ENCODE measurements around the gene CFAP61.

CFAP61 gene

DNA sequence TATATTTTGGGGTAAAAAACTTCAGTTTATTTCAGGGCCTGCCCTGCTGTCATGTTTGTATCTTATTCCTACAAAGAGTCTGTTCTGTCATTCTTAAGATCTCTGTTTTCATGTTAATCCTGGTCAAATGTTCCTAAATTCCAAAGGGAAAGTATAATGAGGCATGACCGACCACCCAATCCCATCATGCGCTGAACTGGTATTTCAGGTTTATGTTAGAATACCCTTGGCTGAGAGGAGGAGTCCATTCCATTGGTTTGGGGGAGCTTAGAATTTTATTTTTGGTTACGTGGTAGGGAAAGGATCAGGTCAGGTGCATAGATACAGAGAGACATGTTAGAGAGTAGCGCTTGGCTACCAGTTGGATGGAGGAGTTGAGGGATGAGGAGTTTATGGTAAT, 25.7 kb downstream of the CFAP61 start:
- no peaks in the 10 kb centered on the region for H3K9me3 ChIP-seq (ENCODE audit: severe bottlenecking)
- no peaks in the 10 kb centered on the region for H3K27me3 ChIP-seq (ENCODE audit: insufficient read depth, low read depth, severe bottlenecking)
- TF ChIP-seq, protein P1, sequence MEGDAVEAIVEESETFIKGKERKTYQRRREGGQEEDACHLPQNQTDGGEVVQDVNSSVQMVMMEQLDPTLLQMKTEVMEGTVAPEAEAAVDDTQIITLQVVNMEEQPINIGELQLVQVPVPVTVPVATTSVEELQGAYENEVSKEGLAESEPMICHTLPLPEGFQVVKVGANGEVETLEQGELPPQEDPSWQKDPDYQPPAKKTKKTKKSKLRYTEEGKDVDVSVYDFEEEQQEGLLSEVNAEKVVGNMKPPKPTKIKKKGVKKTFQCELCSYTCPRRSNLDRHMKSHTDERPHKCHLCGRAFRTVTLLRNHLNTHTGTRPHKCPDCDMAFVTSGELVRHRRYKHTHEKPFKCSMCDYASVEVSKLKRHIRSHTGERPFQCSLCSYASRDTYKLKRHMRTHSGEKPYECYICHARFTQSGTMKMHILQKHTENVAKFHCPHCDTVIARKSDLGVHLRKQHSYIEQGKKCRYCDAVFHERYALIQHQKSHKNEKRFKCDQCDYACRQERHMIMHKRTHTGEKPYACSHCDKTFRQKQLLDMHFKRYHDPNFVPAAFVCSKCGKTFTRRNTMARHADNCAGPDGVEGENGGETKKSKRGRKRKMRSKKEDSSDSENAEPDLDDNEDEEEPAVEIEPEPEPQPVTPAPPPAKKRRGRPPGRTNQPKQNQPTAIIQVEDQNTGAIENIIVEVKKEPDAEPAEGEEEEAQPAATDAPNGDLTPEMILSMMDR (IDR thresholded peaks at IDR 0.05; ENCODE audit: low read depth, low read length): no peak
- H3K36me3 ChIP-seq: no peaks in the 10 kb centered on the region
- H3K4me3 ChIP-seq (ENCODE audit: low read depth, low read length): no peak overlapping the region
- no peak for DNase-seq
- no peak overlapping the region for H3K27ac ChIP-seq

DNA sequence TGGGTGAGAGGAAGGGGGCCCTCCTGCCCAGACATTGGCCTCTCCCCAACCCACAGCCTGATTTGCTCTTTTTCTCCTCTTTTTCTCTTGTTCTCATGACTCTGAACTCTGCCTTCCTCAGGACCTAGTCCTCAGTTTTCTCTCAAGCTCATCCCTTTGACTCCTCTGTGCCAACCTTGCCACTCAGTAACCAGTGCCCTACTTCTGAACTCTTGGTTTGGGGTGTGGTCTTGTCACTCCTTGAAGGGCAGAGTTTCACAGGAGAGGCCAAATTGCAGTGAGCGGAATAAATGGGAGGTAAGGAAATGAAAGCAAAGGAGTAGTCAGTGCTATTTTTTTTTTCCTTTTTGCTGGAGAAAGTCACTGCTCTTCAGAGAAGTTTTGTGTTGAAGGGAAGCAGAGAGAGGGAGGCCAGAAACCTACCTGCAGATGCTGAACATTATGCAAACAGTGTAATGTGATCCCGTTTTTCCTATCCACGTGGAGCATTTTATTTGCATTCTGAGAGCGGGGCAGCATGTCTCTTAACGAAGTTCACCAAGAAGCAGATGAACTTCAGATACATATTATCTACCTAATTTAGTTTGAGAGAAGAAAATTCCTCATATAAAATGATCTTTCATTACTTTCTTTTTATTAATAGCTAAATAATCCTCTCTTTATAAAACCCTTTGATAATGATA, 26.9 kb downstream of the CFAP61 start:
- no peak overlapping the region for H3K27ac ChIP-seq
- H3K9me3 ChIP-seq (ENCODE audit: severe bottlenecking): no peaks in the 10 kb centered on the region
- H3K4me3 ChIP-seq (ENCODE audit: low read depth, low read length): no peak overlapping the region
- DNase-seq: no peak
- H3K36me3 ChIP-seq: no peaks in the 10 kb centered on the region
- no peaks in the 10 kb centered on the region for H3K27me3 ChIP-seq (ENCODE audit: insufficient read depth, low read depth, severe bottlenecking)
- TF ChIP-seq, protein P1 (IDR thresholded peaks at IDR 0.05; ENCODE audit: low read depth, low read length): no peak

DNA sequence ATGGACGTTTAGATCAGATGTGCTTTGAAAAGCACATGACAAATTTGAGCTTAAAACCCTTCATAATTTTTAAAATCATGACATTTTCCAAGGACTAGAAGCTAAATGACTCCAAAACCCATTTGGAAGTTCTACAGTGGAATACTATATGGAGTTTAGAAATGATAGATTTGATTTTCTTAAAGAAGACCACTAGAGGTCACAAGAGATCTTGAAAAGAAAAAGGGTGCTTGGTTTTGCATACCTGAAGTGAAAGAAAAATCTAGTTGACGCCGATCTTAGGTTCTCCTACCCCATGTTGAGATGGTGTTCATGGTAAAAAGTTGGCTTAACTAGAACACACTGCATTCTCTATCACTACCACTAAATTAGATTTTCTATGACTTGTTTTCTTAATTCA, 31.5 kb downstream of the CFAP61 start:
- no peaks in the 10 kb centered on the region for H3K9me3 ChIP-seq (ENCODE audit: severe bottlenecking)
- H3K4me3 ChIP-seq (ENCODE audit: low read depth, low read length): no peak overlapping the region
- no peaks in the 10 kb centered on the region for H3K36me3 ChIP-seq
- no peaks in the 10 kb centered on the region for H3K27me3 ChIP-seq (ENCODE audit: insufficient read depth, low read depth, severe bottlenecking)
- DNase-seq: no peak
- no peak overlapping the region for H3K27ac ChIP-seq
- TF ChIP-seq, protein P1 (IDR thresholded peaks at IDR 0.05; ENCODE audit: low read depth, low read length): peak; percentile 21

DNA sequence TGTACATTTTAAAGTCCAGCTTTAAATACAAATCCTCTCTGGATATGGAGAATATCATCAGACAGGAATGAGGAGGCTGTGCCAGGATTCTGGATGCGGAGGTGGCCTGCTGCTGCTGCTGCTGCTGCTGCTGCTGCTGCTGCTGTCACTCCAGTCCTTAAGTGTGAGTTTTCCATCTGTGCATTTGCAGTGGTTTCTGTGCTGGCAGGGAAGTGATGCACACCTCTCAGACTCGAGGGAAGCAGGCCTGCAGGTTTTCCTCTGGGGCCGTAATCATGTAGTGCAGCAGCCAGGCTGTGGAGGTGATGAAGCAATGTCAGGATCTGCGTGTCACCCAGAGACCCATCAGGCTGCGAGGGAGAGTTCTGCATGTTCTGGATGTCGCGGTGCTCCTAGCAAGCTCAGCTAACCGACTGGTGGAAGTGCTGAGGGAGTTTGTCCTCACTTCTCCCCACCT, 32.0 kb downstream of the CFAP61 start:
- Histone ChIP-seq H3K27me3 (ENCODE audit: insufficient read depth, low read depth, severe bottlenecking) (no peaks in the 10 kb centered on the region), H3K9me3 (ENCODE audit: severe bottlenecking) (no peaks in the 10 kb centered on the region), H3K27ac (no peak overlapping the region), H3K36me3 (no peaks in the 10 kb centered on the region), H3K4me3 (ENCODE audit: low read depth, low read length) (no peak overlapping the region)
- DNase-seq: no peak
- TF ChIP-seq, protein P1 (IDR thresholded peaks at IDR 0.05; ENCODE audit: low read depth, low read length): no peak

DNA sequence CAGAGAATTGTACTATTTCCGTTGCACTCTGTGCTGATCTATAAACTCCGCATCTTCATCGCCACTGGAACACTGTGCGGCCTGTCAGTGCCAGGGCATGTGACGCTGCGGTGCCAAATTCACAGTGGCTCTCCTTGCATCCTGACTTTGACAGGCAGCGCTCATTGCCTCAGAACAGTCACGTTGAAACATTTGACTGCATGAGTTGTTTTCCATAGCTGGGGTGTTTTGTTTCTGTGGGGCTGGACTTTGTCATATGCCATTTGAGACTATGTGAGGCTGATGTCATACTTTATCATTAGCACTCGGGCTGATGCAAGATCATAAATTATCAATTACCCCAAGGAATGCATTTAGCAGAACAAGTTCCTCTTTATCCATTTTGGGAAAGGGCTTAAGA, 32.7 kb downstream of the CFAP61 start:
- no peak overlapping the region for H3K4me3 ChIP-seq (ENCODE audit: low read depth, low read length)
- TF ChIP-seq, protein P1 (IDR thresholded peaks at IDR 0.05; ENCODE audit: low read depth, low read length): no peak
- no peak for DNase-seq
- no peaks in the 10 kb centered on the region for H3K9me3 ChIP-seq (ENCODE audit: severe bottlenecking)
- H3K27ac ChIP-seq: no peak overlapping the region
- no peaks in the 10 kb centered on the region for H3K27me3 ChIP-seq (ENCODE audit: insufficient read depth, low read depth, severe bottlenecking)
- H3K36me3 ChIP-seq: no peaks in the 10 kb centered on the region

DNA sequence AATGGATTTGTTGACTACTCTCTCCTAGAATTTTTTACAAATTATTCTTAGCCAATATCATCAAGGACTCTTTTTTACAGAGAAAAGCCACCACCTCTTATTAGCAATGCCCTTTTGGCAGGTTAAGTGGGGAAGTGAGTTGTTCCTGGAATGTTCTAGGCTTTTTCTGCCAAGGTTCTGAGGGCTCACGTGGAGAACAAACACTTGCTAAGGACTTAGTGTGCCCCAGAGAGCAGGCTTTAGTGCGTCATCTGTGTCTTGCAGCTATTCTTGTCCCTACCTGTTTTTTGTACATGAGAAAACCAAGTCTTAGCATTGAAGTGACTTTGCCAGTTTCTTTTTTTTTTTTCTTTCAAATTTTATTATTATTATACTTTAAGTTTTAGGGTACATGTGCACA, 33.5 kb downstream of the CFAP61 start:
- Histone ChIP-seq H3K9me3 (ENCODE audit: severe bottlenecking) (no peaks in the 10 kb centered on the region), H3K27ac (no peak overlapping the region), H3K36me3 (no peaks in the 10 kb centered on the region), H3K27me3 (ENCODE audit: insufficient read depth, low read depth, severe bottlenecking) (no peaks in the 10 kb centered on the region), H3K4me3 (ENCODE audit: low read depth, low read length) (no peak overlapping the region)
- DNase-seq: no peak
- TF ChIP-seq, protein P1 (IDR thresholded peaks at IDR 0.05; ENCODE audit: low read depth, low read length): no peak
